Lower leg skin (tissue), 3 donors: Measurements from ENCODE around the gene TIPRL.

ENCODE experiments used
- CTCF ChIP-seq, 3 donors: fragments of 450-650 bp; IDR thresholded peaks; one replicate each; pipeline ENCODE4 v1.5.1; 2016; ENCODE audit warnings: antibody characterized with exemption in 3 of 3, mild to moderate bottlenecking in 3 of 3, moderate library complexity in 2 of 3
- POLR2A ChIP-seq, 2 donors: fragments of 450-650 bp; IDR thresholded peaks; one replicate each; pipeline ENCODE4 v1.6.1; 2016 to 2017; ENCODE audit warnings: antibody characterized with exemption in 2 of 2, mild to moderate bottlenecking in 1 of 2, moderate library complexity in 1 of 2

GRCh38 chr1:168155910-168156309, 22.9 kb upstream of the TIPRL start:
- no peak for TF ChIP-seq CTCF (IDR thresholded peaks at IDR 0.05)
- TF ChIP-seq POLR2A (IDR thresholded peaks at IDR 0.05): no peak
